Femur (tissue), 1 donor: ENCODE results near the gene FOXD1.
"Not testable (repeated sequence)": the region's sequence is repeated elsewhere in the genome, so short reads cannot be mapped to it uniquely, and the experiment has no call there.

Experiments used
- DNase-seq: peaks from one replicate; pipeline ENCODE4 v3.0.0-alpha.2; 2017

FOXD1 gene

GRCh38 chr5:73448463-73449136, at the start of gene FOXD1:
TSS of gene FOXD1 (minus strand) at chr5:73448777. CDS start at chr5:73448362, 415 bp downstream.
- peak; percentile 90 for DNase-seq

- DNase-seq = no peak
Measured at GRCh38 chr5:73497497-73498056, 49.0 kb upstream of the FOXD1 start.

- DNase-seq = no peak
Measured at GRCh38 chr5:73496984-73497457, 48.4 kb upstream of the FOXD1 start.

GRCh38 chr5:73495772-73496335, 47.3 kb upstream of the FOXD1 start:
- no peak for DNase-seq

- no peak for DNase-seq
Measured at GRCh38 chr5:73494721-73495120, 46.1 kb upstream of the FOXD1 start.

GRCh38 chr5:73493421-73493820, 44.8 kb upstream of the FOXD1 start:
- no peak for DNase-seq

DNA sequence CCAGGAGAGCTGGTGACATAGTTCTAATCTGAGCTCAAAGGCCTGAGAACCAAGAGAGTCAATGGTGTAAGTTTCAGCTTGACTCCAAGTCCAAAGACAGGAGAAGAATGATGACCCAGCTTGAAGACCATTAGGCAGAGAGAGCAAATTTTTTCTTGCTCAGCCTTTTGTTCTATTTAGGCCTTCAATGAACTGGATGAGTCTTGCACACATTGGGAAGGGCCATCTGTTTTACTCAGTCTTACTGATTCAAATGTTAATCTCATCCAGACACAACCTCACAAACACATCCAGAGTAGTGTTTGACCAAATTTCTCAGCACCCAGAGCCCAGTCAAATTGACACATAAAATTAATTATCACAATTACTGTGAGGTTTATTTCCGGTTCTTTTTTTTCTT, 42.6 kb upstream of the FOXD1 start:
- no peak for DNase-seq

GRCh38 chr5:73490088-73490487, 41.5 kb upstream of the FOXD1 start:
- no peak for DNase-seq

DNA sequence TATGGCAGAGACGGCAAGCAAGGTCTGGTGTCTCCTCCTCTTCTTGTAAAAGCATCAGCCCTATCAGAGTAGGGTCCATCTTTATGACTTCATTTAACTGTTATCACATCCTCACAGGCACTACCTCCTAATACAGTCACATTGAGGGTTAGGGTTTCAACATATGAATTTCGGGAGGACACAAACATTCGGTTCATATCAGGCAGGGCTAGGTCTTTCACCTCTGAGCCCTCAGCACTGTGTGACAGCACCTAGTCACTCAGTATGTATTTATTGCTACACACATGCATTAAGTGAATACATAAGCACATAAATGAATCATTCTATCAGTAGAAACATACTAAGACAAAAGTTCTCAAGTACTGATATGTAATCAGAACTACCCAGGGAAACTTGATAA, 40.2 kb upstream of the FOXD1 start:
- no peak for DNase-seq

DNA sequence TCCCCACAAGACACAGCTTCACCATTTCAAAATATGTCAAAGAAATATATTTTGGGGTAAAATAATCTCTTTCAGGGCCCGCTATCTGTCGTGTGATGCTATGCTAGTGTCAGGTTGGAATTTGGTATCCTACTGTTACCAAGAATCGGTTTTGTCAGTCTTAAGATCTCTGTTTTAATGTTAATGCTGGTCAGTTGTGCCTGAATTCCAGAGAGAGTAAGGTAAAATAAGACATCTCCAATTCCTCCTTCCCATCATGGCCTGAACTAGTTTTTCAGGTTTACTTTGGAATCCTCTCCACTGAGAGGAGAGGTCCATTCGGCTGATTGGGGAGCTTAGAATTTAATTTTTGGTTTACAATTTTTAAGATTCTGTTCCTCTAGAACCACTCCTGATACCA, 39.2 kb upstream of the FOXD1 start:
- DNase-seq = no peak

- not testable (repeated sequence) for DNase-seq
Measured at GRCh38 chr5:73487257-73487656, 38.7 kb upstream of the FOXD1 start.

GRCh38 chr5:73486119-73486899, 37.7 kb upstream of the FOXD1 start:
- no peak for DNase-seq

DNA sequence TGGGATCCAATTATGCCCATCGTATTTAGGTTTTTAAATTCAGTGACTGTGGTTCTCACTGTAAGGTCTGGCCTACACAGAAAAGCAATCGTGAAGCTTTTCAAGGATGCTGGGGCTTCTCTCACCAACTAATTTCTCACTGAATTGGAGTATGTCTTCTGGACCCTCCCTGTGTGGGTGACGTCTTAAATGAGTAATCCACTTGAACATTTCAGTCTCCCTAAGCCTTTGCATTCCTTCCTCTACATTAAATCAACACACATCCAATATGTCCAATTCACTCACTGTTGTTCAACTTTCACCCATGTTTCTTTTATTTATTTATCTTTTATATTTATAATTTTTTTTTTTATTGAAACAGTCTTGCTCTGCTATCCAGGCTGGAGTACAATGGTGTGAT, 37.1 kb upstream of the FOXD1 start:
- DNase-seq = no peak

GRCh38 chr5:73484511-73484910, 35.9 kb upstream of the FOXD1 start:
- no peak for DNase-seq

DNA sequence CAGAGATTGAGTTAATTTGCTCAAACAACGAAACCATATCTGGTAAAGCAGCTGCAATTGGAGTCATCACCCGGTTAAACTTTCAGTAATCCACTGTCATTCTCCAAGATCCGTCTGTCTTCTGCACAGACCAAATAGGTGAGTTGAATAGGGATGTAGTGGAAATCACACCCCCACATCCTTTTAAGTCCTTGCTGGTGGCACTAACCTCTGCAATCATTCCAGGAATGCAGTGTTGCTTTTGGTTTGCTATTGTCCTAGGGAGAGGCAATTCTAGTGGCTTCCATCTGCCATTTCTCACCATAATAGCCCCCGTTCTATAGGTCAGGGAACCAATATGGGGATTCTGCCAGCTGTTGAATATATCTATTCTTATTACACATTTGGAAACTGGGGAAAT, 35.1 kb upstream of the FOXD1 start:
- no peak for DNase-seq

GRCh38 chr5:73482383-73483136, 34.0 kb upstream of the FOXD1 start:
- no peak for DNase-seq

- DNase-seq = no peak
Measured at GRCh38 chr5:73480500-73480899, 31.9 kb upstream of the FOXD1 start.

DNA sequence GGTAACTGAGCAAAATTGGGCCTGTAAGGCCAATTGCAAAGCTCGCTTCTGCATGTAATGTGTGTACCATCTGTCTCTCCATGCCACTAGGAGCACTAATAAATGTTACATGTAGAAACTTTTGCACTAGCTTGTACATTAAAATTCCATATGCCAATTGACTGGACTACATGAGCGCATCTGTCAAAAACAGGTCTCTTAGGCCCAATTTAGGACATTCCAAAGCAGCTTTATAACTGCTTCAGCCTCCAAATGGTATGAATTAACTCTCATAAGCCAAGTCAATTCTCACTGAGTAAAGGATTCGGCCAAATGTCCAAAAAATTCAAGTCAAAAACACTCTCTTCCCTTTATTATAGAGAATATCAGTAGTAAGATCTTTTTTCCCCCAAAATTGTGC, 23.5 kb upstream of the FOXD1 start:
- no peak for DNase-seq

DNA sequence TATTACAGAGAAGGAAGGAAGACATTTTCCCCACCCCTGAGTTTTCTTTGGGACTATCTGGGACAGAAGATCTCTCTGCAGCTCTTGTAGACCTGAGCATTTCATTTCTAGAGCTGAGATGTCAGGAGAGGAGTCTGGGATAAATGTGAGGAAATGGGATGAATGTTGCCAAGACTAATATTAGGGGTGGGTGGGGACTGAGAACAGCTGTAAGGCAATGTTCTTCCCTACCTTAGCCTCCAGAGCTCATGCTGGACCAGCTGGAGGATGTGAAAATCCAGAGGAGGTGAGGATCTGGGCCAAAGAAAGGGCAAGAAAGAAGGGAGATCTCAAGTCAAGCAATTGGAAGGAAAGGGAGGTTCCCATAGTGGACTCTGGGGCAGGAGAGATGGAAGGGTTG, 23.1 kb upstream of the FOXD1 start:
- DNase-seq = peak; percentile 42

GRCh38 chr5:73469878-73470277, 21.3 kb upstream of the FOXD1 start:
- DNase-seq = no peak

DNA sequence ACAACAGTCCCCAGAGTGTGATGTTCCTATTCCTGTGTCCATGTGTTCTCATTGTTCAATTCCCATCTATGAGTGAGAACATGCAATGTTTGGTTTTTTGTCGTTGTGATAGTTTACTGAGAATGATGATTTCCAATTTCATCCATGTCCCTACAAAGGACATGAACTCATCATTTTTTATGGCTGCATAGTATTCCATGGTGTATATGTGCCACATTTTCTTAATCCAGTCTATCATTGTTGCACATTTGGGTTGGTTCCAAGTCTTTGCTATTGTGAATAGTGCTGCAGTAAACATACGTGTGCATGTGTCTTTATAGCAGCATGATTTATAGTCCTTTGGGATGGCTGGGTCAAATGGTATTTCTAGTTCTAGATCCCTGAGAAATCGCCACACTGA, 20.1 kb upstream of the FOXD1 start:
- not testable (repeated sequence) for DNase-seq

DNA sequence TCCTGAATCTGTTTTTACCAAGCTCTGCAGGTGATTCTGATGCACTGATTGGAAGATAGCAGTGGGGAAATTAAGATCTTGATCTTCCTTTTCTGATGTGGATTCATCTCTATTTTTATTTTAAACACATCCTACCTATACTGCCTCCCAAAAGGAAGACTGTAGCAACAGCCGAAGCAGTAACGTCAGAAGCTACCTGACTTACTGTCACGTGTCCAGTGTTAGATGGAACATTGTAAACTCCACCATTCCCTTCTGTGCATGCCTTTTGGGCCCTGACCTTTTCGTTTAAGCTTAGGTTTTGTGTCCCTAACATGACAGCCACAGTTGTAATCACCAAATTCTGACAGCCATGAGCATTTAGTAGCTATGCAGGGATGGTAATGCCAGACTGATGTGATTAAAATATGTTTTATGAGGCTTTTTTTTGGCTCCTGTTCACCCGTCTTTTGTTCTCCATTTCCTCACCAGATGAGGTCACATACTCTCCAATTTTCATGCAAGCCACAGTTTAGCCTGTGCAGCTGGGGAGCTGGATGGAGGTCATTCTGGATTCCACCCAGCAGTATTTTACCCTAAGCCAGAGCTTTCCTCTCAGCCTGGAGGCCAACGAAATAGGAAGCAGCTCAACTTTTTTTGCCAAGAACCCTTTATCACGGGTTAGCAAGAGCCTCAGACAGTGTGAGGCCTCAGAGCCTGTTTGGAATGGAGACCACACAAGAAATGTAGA, 15.6 kb upstream of the FOXD1 start:
- DNase-seq = peak; percentile 87
